LNCAP (cell line): ENCODE measurements around the gene EML1.

Experiments used
- TF ChIP-seq, protein P1 (sequence below): fragments of 450-650 bp; IDR thresholded peaks from 2 replicates; pipeline ENCODE4 v1.5.1; 2017; ENCODE audit warnings: mild to moderate bottlenecking

The EML1 gene

DNA sequence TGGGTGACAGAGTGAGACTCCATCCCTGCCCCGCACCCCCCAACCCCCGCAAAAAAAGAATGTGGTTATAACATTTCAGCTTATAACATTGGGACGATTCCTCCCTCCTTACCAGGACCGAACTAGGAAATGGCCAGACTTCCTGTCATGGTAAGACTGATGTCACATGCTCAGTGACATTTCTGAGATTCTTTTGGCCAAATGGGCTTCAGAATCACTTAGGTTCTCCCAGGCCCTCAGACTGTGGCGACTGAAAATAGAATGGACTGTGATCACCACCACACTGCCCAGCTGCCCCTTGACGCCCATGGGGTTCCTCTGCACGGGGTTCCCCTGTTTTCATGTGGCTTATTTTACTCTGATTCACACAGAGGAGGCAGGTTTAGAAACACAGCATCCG lies 157.0 kb downstream of the EML1 start:
- TF ChIP-seq, protein P1, sequence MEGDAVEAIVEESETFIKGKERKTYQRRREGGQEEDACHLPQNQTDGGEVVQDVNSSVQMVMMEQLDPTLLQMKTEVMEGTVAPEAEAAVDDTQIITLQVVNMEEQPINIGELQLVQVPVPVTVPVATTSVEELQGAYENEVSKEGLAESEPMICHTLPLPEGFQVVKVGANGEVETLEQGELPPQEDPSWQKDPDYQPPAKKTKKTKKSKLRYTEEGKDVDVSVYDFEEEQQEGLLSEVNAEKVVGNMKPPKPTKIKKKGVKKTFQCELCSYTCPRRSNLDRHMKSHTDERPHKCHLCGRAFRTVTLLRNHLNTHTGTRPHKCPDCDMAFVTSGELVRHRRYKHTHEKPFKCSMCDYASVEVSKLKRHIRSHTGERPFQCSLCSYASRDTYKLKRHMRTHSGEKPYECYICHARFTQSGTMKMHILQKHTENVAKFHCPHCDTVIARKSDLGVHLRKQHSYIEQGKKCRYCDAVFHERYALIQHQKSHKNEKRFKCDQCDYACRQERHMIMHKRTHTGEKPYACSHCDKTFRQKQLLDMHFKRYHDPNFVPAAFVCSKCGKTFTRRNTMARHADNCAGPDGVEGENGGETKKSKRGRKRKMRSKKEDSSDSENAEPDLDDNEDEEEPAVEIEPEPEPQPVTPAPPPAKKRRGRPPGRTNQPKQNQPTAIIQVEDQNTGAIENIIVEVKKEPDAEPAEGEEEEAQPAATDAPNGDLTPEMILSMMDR, result no peak

DNA sequence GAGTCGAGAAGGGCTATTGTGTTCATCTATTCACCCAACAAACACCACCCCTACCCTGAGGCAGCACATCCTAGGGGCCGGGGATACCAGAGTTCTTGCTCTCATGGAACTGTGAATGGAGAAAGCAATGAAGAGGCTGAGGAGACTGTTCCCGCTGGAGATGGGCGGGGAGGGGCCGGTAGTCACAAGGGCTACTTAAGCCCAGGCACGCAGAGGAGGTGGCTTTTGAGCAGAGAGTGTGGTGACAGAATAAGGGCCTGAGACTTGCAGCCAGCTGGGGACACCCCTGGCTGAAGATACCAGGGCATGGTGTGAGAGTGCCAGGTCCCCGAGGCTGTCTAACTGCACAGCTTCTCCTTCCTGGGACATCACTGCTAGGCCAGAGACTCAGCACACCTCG lies 157.9 kb downstream of the EML1 start:
- TF ChIP-seq, protein P1, result no peak

DNA sequence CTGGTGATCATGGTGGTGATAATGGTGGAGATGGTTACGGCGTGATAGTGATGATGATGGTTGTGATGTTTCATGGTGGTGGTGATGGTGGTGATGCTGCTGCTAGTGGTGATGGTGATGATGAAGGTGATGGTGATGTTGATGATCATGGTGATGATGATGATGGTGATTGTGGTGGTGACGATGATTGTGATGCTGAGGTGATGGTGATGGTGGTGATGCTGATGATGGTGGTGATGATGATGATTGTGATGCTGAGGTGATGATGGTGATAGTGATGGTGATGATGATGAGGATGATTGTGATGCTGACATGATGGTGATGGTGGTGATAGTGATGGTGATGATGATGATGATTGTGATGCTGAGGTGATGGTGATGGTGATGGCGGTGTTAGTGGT lies 158.8 kb downstream of the EML1 start:
- TF ChIP-seq, protein P1, result no peak

DNA sequence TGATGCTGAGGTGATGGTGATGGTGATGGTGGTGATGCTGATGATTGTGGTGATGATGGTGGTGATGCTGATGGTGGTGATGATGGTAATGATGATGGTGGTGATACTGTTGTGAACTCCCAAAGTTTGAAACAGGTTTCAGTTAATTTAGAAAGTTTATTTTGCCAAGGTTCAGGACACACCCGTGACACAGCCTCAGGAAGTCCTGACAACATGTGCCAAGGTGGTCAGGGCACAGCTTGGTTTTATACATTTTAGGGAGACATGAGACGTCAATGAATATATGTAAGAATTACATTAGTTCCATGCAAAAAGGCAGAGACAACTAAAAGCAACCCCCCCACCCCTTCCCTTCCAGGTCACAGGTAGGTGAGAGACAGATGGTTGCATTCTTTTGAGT lies 159.2 kb downstream of the EML1 start:
- TF ChIP-seq, protein P1, result no peak

DNA sequence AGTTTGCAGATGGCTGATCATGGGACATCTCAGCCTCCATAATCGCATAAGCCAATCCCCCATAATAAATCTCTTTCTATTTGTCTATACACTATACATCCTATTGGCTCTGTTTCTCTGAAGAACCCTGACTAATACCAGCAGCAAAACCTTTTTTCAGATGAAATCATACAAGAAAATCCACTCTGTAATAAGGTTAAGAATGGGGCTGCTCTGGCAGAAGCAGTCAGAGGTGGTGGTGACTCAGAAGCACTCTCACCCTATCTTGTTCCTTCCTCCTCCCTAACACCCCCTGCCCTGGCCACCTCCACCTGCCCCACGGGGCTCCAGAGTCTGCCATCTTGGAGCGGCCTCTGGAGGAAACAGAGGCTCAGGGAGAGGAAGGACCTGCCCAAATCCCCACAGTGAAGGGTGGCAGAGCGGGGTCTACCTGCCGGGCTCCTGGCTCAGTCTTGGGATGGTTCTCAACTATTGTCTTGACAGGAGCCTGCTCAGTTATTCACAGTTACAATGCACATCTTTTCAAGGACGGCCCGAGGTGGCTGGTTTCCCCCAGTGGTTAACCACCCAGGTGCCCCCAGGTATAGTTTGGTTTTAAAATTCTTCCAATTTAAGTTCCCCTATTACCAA lies 162.7 kb downstream of the EML1 start:
- TF ChIP-seq, protein P1, result no peak

DNA sequence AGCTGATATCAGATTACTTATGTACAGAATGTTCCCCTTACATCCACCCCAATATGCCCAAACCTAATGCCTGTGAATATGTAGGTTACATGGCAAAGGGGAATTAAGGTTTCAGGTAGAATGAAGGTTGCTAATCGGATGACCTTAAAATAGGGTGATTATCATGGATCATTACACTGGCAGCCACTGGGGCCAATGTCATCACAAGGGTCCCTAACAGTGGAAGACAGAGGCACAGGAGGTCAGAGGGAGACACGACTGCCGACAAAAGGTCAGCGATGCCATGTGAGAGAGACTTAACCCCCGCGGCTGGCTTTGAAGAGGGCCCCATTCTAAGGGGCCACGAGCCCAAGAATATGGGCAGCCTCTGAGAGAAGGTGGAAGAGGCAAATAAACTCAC lies 165.2 kb downstream of the EML1 start:
- TF ChIP-seq, protein P1, result no peak

DNA sequence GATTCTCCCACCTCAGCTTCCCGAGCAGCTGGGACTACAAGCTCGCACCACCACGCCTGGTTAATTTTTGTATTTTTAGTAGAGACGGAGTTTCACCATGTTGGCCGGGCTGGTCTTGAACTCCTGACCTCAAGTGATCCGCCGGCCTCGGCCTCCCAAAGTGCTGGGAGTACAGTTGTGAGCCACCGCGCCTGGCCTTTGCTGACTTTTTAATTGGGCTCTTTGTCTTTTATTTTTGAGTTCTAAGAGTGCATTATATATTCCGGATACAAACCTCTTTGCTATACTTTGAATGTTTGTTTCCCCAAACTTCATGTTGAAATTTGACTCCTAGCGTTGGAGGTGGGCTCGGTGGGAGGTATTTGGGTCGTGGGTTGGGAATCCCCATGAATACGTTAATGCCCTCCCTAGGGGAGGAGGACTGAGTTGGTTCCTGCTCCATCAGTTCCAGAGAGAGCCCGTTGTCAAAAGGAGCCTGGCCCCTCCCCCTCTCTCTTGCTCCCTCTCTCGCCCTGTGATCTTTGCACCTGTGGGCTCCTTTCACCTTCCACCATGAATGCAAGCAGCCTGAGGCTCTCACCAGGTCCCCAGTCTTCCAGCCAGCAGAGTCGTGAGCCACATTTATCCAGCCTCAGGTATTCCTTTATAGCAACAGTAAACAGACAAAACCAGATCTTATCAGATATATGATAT lies 168.8 kb downstream of the EML1 start:
- TF ChIP-seq, protein P1, result no peak
